NCI-H146 treated with DMSO at 0.1 percent for 48 hours (cell line): ENCODE data around the gene TCF7L1.
"Not testable (repeated sequence)": the region's sequence is repeated elsewhere in the genome, so short reads cannot be mapped to it uniquely, and the experiment has no call there.

Experiments
- DNase-seq: peaks from one replicate; lab custom pipeline; 2025; ENCODE audit not compliant: unreplicated experiment; lab: John Stamatoyannopoulos, UW

The TCF7L1 gene

DNA sequence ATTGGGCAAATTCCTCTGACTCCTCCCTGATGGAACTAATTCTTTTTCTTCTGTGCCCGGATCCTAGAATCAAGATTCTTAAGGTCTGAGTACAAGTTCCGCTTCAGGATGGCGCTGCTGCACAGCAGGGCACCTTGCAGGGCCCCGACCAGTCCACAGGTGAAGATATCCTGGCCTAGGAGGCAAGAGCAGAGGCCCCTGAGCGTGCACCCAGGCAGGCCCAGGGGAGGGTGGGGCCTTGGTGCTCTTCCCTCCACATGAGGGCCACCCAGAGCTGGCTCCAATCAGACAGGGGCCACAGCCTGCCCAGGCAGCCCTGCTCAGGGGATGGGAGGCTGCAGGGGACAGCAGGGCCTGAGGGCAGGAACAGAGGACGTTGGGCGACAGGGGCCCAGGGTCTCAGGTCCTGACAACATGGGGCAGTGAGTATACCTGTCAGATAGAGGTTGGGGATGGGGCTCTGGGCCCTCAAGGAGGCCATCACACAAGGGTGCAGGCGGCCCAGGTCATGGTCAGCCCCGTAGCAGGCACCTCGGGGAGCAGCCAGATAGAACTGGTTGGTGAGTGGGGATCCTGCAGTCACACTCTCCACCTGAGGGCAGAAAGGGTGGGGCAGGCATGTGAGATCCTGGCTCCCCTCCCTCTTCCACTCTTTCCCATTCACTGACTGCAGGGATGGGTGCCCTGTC, 210.2 kb downstream of the TCF7L1 start:
- not testable (repeated sequence) for DNase-seq

GRCh38 chr2:85344356-85344954, 211.3 kb downstream of the TCF7L1 start:
- no peak for DNase-seq

DNA sequence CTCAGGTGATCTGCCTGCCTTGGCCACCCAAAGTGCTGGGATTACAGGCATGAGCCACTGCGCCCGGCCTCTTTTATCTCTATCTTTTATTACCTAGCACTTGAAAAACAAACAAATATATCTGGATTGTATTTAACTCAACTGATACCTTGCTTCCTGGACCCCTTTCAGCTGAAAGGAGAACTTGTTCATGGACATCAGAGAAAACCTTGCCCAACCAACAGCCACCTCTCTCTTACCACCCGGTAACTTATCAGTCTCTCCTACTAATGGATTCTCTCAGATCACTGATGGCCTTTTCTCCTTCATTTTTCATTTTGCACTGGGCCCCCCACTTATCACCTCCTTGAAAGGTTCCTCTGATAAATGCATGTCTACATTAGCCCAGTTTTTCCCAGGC, 214.4 kb downstream of the TCF7L1 start:
- DNase-seq = no peak

DNA sequence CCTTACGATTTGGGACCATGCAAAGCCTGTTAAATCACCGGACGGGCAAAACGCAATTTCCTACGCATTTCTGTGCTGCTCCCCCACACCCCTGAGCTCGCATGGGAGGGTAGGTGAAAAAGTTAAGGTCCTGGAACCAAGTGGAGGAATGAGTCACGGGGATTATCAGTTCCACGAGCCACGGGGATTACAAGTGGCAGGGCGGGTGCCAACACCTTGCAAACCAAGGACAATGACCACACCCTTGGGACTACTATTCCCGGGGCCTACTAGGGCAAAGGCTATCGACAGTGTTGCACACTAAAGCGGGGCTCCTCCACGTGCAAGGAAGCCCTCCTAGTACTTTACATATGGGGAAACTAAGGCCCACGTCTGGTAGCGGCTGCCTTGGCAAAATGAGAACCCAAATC, 220.7 kb downstream of the TCF7L1 start:
- no peak for DNase-seq

DNA sequence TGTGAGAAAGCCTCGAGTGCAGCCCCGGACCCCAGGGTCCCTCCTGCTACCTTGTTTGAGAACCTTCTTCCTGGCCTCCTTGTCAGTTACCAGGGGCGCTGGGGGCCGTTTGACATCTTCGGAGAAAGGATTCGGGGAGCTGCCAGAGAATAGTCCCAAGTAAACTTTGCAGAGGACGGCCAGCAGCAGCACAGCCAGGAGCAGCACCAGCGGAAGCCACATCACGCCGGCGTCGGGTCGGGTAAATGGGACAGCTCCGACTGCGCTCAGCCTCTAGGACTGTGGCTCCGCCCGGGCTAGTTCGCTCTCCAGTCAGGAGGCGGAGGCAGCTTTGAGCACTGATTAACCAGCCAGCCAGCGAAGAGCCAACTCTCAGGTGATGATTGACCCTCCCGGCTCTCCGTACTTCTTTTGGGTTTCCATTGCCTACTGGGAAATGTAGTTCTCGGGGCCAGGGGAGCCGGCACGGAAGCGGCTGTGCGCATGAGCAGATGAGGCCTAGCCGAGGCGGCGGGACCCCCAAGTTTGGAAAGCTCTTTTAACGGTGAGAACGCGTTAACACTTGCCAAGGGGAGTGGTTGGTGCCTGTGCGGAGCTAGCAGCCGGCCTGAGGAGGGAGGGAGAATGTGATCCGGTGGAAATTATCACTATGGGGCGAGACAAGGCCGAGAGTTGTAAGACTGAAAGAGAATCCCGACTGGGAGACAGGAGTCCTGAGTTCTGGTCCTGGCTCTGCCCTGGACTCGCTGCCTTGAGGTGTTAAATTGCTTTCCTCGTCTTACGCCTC, 221.3 kb downstream of the TCF7L1 start, which contains the start of the genes ELMOD3 and RETSAT:
TSS of gene ELMOD3 (plus strand) at position 484 of the 787 bp plus-strand sequence. CDS start 2,430 bp downstream, outside the sequence.
TSS of gene RETSAT (minus strand) at position 243 of the 787 bp plus-strand sequence. CDS start at position 222, 21 bp downstream.
- DNase-seq = peak; percentile 95

DNA sequence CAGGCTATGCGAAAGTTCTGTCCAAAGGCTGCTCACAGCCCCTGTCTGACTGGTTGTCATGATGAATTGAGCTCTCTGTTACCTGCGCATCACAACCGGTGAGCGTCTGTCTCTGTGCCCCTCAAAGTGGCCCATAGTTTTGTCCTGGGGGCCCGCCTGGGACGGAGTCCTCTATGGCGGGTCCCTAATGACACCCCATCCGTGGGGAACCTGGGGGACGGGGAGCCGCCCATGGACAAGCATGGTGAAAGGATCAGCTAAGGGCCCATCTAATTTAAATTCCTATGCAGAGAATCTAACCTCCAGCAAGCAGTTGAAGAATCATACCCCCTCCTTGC, 221.8 kb downstream of the TCF7L1 start:
- DNase-seq = no peak

DNA sequence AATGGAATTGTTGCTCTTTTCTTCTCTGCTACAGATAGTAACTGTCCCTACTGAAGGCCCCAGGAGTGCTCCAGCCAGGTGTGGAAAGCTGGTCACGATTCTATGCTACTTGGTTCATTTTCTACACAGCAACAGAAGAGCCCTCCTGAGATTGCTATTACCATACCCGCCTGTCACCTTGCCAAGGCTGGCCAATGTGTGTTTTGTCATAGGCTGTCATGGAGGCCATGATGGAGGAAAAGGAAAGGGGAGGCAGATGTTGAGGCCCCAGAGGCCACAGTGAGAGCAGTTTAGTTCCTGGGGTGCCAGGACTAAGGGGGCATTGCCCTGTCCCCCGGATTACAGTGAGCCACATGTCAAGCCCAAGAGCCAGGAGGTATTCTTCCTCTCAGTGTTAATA, 222.3 kb downstream of the TCF7L1 start:
- DNase-seq = no peak

- no peak for DNase-seq
Observed at GRCh38 chr2:85356186-85356585, 223.0 kb downstream of the TCF7L1 start.

DNA sequence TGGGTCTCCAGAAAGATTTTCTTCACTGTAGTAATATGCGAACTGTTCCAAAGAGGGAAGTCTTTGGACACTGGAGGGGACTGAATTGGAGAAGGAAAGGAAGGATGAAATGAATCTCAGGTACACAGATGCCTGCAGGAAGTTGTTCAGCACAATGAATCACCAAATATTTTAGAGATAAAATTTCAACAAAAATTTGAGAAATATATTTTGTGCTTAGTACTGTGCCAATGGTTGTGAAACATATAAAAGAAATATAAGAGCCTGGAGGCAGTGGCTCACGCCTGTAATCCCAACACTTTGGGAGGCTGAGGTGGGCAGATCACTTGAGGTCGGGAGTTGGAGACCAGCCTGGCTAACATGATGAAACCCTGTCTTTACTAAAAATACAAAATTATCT, 224.5 kb downstream of the TCF7L1 start:
- DNase-seq = no peak
